DMS153 treated with DMSO at 0.1 percent for 48 hours (cell line): Measurements from ENCODE around the gene CDC42EP3.

Source experiments
- DNase-seq: peaks from one replicate; lab custom pipeline; 2025; ENCODE audit not compliant: unreplicated experiment; lab: John Stamatoyannopoulos, UW

CDC42EP3 gene

DNA sequence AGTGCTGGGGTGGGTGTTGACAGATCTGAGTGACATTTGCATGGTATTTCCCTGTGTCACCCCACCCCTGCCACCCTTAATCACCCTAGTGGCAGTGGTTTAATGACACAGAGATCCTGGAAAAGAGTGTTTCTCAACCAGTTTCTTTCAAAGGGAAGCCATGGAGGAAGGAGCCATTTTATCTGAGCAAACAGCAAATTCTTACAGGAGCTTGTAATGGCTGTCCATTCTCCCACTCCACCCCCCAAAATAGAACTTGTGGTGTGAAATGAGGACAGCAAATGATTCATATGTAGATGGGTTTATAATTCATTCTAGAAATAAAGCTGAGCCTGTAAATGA, 51.5 kb downstream of the CDC42EP3 start:
- no peak for DNase-seq

GRCh38 chr2:37619230-37619958, 52.0 kb downstream of the CDC42EP3 start:
- no peak for DNase-seq

DNA sequence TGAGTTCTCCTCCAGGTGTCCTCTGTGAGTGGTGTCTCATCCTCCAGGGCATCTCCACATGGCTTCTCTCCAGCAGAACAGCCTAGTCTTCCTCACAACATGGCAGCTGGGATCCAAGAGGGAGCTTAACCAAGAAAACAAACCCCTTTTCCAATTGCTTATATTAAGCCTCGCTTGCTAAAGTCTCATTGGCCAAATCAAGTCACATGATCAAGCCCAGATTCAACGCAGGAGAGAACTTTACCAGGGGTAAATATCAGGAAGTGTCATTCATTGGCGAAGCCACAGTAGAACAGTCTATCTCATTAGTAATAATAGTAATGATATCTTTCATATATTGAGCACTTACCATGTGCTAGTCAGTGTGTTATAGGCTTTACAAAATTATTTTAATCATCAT, 53.1 kb downstream of the CDC42EP3 start:
- DNase-seq: no peak

DNA sequence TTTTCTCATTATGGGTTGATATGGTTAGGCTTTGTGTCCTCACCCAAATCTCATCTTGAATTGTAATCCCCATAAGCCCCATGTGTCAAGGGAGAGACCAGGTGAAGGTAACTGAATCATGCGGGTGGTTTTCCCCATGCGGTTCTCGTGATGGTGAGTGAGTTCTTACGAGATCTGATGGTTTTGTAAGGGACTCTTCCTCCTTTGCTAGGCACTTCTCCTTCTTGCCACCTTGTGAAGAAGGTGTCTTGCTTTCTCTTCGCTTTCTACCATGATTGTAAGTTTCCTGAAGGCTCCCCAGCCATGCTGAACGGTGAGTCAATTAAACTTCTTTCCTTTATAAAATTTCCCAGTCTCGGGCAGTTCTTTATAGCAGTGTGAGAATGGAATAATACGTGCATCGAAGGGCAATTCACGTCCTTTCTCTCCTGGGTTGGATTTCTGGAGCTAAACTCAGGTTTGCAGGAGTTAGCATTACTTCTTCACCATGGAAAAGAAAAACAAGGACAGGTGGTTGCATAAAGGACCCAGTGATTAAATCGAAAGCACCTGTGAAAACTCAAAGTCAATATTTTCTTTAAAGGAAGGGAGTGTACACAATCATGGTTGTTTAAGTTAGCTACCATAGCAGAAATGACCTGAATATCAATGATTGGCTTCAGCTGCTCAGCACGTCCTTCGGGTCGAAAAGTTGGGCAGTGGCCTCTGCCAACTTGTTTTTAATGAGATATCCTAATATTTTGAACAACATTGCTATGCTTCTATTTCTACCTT, 54.1 kb downstream of the CDC42EP3 start:
- DNase-seq: peak; percentile 61

DNA sequence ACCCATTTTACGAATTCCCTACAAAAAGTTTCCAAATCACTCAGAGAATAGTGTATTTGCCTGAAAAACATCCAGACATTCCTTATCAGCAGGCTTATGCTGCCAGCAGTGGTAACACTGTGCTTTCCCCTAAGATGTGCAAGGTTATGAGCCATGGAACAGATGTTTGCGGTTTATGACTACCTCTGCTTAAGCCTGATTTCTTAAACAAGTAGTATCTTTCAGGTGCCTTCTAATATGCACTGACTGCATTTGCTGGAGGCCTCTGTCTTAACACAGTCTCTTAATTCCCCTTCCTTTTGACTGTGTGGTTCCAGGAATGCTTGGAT, 54.8 kb downstream of the CDC42EP3 start:
- DNase-seq: no peak

GRCh38 chr2:37615804-37616676, 55.4 kb downstream of the CDC42EP3 start:
- DNase-seq: no peak

GRCh38 chr2:37614061-37614738, 57.2 kb downstream of the CDC42EP3 start:
- DNase-seq: no peak

DNA sequence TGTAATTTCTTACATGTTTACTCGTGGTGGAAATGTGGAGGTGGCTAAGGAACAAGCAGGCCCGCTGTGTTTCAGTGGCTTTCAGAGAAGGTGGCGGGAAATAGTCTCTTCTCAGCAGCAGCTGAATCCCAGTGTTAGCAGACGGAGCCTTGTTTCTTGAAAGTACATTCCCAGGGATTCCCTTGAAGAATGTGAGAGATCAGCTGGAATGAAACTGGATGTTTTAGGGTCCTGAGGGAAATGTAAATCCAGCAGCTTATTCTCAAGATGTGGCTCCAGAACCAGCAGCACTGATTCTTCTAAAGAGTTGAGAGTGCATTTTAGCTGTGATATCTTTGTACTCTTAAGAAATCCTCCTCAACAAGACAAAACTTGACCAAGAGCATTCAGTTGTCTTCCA, 59.1 kb downstream of the CDC42EP3 start:
- DNase-seq: no peak

DNA sequence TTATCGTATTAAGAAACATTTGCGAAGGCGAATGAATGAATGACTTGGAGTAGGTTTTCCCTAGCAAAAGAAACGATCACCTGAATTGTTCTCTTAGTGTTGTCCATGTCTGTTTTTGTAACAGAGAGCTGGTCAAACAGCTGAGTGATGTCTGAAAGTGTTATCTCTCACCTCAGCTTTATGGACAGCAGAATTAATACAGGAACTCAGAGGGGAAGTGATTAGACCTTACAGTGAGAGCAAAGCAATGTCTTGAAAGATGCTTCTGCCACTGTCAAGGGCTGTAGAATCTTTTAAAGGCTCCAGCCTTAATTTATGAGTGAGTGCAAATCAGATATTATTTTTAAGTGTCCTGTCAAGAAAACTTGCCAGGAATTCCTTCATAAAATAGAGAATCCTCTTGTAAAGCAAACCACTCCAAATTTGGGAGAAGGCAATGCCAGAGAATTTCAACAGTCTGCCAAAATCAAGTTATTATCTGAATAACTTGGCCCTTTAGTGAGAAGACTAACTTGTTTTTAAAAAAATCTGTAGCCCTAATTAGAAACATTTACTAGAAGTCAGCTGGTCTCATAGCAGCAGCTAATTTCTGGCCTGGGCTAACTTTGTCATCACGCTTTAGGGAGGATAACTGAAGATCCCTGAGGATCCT, 60.7 kb downstream of the CDC42EP3 start:
- no peak for DNase-seq

- no peak for DNase-seq
Observed at GRCh38 chr2:37609782-37610181, 61.7 kb downstream of the CDC42EP3 start.

DNA sequence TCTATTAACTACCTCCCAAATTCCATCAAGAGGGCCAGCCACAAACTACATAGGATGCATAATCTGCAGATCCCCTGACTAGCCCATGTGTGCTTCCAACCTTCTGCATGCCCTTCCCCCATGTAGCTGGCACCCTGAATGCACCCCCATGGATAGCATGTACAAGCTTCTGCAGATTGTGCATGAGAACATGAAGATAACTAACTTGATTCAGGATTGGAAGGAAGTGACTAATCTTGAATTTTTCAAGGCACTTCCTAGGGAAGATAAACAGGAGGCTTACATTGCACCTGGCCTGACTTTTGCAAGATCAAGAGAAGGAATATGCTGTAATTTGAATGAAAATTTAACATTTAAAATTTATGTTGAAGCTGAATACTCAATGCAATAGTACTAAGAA, 66.7 kb downstream of the CDC42EP3 start:
- no peak for DNase-seq

GRCh38 chr2:37602702-37603101, 68.7 kb downstream of the CDC42EP3 start:
- no peak for DNase-seq

DNA sequence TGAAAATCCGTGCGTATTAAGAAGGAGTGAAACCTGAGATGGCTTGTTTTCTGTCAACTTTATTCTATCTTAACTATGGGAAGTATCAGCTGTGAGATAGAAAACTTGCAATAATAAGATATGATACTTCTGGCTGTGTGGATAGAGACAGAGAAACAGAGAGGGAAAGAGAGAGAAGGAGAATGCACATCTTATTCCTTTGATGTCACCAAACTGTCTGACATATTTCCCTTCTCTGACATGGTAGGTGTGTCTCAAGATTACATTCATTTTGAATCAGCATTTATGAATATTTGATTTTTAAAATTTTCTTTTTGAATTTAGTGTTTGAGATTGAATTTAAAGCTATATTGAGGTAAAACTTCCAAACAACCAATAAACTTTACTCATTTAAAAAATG, 69.4 kb downstream of the CDC42EP3 start:
- no peak for DNase-seq

GRCh38 chr2:37601569-37601968, 69.9 kb downstream of the CDC42EP3 start:
- DNase-seq: no peak

DNA sequence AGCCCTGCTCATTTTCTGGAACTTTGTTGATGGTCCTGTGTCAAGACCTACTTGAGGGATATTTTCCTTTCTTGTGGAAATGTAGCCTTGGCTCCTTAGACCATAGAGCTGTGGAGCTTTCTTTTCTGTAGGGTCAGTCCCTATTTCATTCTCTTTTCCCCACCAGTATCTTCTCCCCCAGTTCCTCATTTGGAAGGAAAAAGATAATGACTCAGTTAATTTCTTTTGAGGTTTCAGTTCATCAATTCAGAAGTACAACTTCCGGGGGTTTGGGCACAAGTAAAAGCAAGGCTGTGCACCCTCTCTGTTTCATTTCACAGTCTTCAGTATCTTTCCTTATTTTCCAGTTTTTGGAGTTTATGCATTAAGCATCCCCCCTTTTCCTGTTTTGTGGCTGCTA, 70.7 kb downstream of the CDC42EP3 start:
- no peak for DNase-seq

- DNase-seq: no peak
Observed at GRCh38 chr2:37599688-37600525, 71.5 kb downstream of the CDC42EP3 start.

GRCh38 chr2:37593694-37594093, 77.7 kb downstream of the CDC42EP3 start:
- no peak for DNase-seq

DNA sequence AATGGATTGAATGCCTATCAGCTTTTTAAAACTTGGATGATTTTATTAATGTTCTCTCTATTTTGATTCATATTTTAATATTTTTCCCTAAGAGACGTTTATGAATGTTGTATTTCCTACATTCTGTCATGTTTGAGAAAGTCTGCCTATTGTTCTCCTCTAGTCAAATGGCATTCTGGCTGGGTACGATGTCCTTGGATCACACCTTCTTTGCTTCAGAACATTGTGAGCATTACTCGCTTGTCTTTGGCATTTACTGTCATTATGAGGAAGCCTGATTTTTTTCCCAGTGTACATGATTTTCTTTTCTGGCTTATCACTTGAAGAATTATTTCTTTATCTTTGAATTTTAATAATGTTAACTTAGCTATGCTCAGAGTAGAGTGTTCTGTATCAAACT, 78.4 kb downstream of the CDC42EP3 start:
- no peak for DNase-seq
